ENCODE measurements around the gene DPP7.

DPP7 gene

GRCh38 chr9:137114613-137115393 lies at the start of gene DPP7:
DPP7 (minus strand) TSS chr9:137114733; CDS start chr9:137114713, 20 bp downstream.
- peak; percentile 76 to 80 for DNase-seq

- DNase-seq = no peak
Observed at GRCh38 chr9:137163805-137164204, 49.3 kb upstream of the DPP7 start.

GRCh38 chr9:137163365-137163715 lies 48.8 kb upstream of the DPP7 start:
- DNase-seq = no peak

- peak in 1 of 2 donors; percentile 12 for DNase-seq
Observed at GRCh38 chr9:137162505-137163364, 48.2 kb upstream of the DPP7 start.

GRCh38 chr9:137161558-137162486 lies 47.3 kb upstream of the DPP7 start:
- DNase-seq = no peak

GRCh38 chr9:137160716-137161557 lies 46.4 kb upstream of the DPP7 start:
- no peak for DNase-seq

- no peak for DNase-seq
Observed at GRCh38 chr9:137160054-137160425, 45.5 kb upstream of the DPP7 start.

- DNase-seq = no peak
Observed at GRCh38 chr9:137159105-137160053, 44.8 kb upstream of the DPP7 start.

- DNase-seq = no peak
Observed at GRCh38 chr9:137158625-137159024, 44.1 kb upstream of the DPP7 start.

GRCh38 chr9:137157618-137158415 lies 43.3 kb upstream of the DPP7 start:
- DNase-seq = no peak

- DNase-seq = peak; percentile 42 to 57
Observed at GRCh38 chr9:137156567-137157375, 42.2 kb upstream of the DPP7 start.

- no peak for DNase-seq
Observed at GRCh38 chr9:137152844-137153405, 38.4 kb upstream of the DPP7 start.

GRCh38 chr9:137150617-137151457 lies 36.3 kb upstream of the DPP7 start:
- peak; percentile 50 to 55 for DNase-seq

GRCh38 chr9:137149942-137150616 lies 35.5 kb upstream of the DPP7 start:
- DNase-seq = no peak

- no peak for DNase-seq
Observed at GRCh38 chr9:137149363-137149762, 34.8 kb upstream of the DPP7 start.

- no peak for DNase-seq
Observed at GRCh38 chr9:137148661-137149060, 34.1 kb upstream of the DPP7 start.

GRCh38 chr9:137148242-137148641 lies 33.7 kb upstream of the DPP7 start:
- DNase-seq = no peak
